Endothelial cell of umbilical vein (primary cell): Measurements from ENCODE around the gene MTERF1. TPM values are rescaled to one million over a fixed set of nuclear protein-coding genes. Genes with fewer than 3 reads are reported as not detected.

Experiments
- BruUV-seq: library from RNA; stranded (reverse); fragments of 400-500 nt; replicated peaks from 2 replicates; lab custom pipeline; 2021; lab: Mats Ljungman, UMichigan
- CTCF ChIA-PET: fragments of 300-600, 350-600 bp; sonication (Branson Sonifier 250); formaldehyde crosslinking; loops from one replicate; lab custom pipeline; 2021; ENCODE audit warnings: antibody characterized with exemption, inconsistent platforms; lab: Charles Lee
- POLR2A ChIA-PET: fragments of 300-600, 350-600 bp; sonication (Branson Sonifier 250); formaldehyde crosslinking; loops from one replicate; lab custom pipeline; 2021; ENCODE audit warnings: antibody characterized with exemption, inconsistent platforms; lab: Charles Lee
- DNase-seq: peaks from one replicate; pipeline ENCODE4 v3.0.0-alpha.2; 2011; ENCODE audit warnings: low read depth, low spot score
- FAIRE-seq: peaks from 2 replicates; lab custom pipeline; 2011; peaks lifted over from hg19 to GRCh38; lab: Jason Lieb, UNC
- H2AFZ ChIP-seq: 2 replicates; pipeline ENCODE4 v1.6.0; 2012; ENCODE audit warnings: low read depth, low read length, control low read depth, inconsistent platforms
- H3K27ac ChIP-seq: 2 replicates; pipeline ENCODE4 v1.5.1; 2011; ENCODE audit warnings: low read depth, mild to moderate bottlenecking, control low read depth, low read length, moderate library complexity; ENCODE audit not compliant: insufficient read depth
- H3K27me3 ChIP-seq, 2 experiments: 2 replicates each; pipeline versions ENCODE4 v1.6.0 to v1.6.1; 2011; ENCODE audit warnings: low read length in 2 of 2, mixed read lengths in 1 of 2; ENCODE audit not compliant: control insufficient read depth in 2 of 2, insufficient read depth in 2 of 2
- H3K36me3 ChIP-seq, 2 experiments: 2 replicates in 1 of 2; 3 replicates in 1 of 2; pipeline ENCODE4 v1.5.1; 2011; ENCODE audit warnings: low read length in 2 of 2, mild to moderate bottlenecking in 1 of 2, moderate library complexity in 1 of 2; ENCODE audit not compliant: control insufficient read depth in 2 of 2, insufficient read depth in 2 of 2; ENCODE audit errors: extremely low read depth in 1 of 2
- H3K4me1 ChIP-seq: 3 replicates; pipeline ENCODE4 v1.5.1; 2011; ENCODE audit warnings: mild to moderate bottlenecking, low read length; ENCODE audit not compliant: control insufficient read depth, insufficient read depth; ENCODE audit errors: extremely low read depth
- H3K4me2 ChIP-seq: 2 replicates; pipeline ENCODE4 v1.6.1; 2011; ENCODE audit warnings: low read length, control low read depth, mixed read lengths; ENCODE audit not compliant: insufficient read depth
- H3K4me3 ChIP-seq, 3 experiments: fragments of 200-600 bp in 1 of 3; sonication (generic), shearing (Covaris generic) in 1 of 3; replicated peaks in 1 of 3; 2 replicates each; pipeline ENCODE4 v1.5.1; 2011 to 2016; ENCODE audit warnings: control low read depth in 3 of 3, low read length in 3 of 3, mild to moderate bottlenecking in 2 of 3, inconsistent platforms in 1 of 3, low read depth in 1 of 3, moderate library complexity in 1 of 3; ENCODE audit not compliant: insufficient read depth in 1 of 3
- H3K79me2 ChIP-seq: 2 replicates; pipeline ENCODE4 v1.6.0; 2012; ENCODE audit warnings: low read length, inconsistent platforms; ENCODE audit not compliant: control insufficient read depth, insufficient read depth
- H3K9ac ChIP-seq: replicated peaks from 2 replicates; pipeline ENCODE3; 2011; ENCODE audit warnings: low read length, control low read depth; ENCODE audit not compliant: insufficient read depth; ENCODE audit errors: extremely low read depth
- H3K9me1 ChIP-seq: replicated peaks from 3 replicates; pipeline ENCODE4 v1.6.0; 2011; ENCODE audit warnings: mild to moderate bottlenecking, low read length; ENCODE audit not compliant: control insufficient read depth, insufficient read depth; ENCODE audit errors: extremely low read depth
- H3K9me3 ChIP-seq: replicated peaks from 2 replicates; pipeline ENCODE4 v1.5.1; 2012; ENCODE audit warnings: low read length, inconsistent platforms; ENCODE audit not compliant: control insufficient read depth, insufficient read depth
- H4K20me1 ChIP-seq: replicated peaks from 2 replicates; pipeline ENCODE3; 2011; ENCODE audit warnings: mild to moderate bottlenecking, low read length; ENCODE audit not compliant: control insufficient read depth, insufficient read depth; ENCODE audit errors: extremely low read depth
- EZH2 ChIP-seq: IDR thresholded peaks from 2 replicates; pipeline ENCODE4 v1.6.1; 2012; ENCODE audit warnings: borderline replicate concordance, low read depth, mild to moderate bottlenecking, moderate library complexity, low read length, inconsistent platforms; ENCODE audit not compliant: severe bottlenecking
- FOS ChIP-seq: IDR thresholded peaks from 2 replicates; pipeline ENCODE4 v1.6.1; 2011; ENCODE audit warnings: mild to moderate bottlenecking, low read length, moderate library complexity, borderline replicate concordance; ENCODE audit not compliant: insufficient read depth
- GATA2 ChIP-seq: IDR thresholded peaks from 2 replicates; pipeline ENCODE4 v1.7.0; 2011; ENCODE audit warnings: low read depth, mild to moderate bottlenecking, moderate library complexity, mixed read lengths, low read length; ENCODE audit not compliant: insufficient read length, insufficient read depth
- JUN ChIP-seq: IDR thresholded peaks from 2 replicates; pipeline ENCODE4 v1.6.1; 2011; ENCODE audit warnings: borderline replicate concordance, low read depth; ENCODE audit not compliant: insufficient read length, insufficient read depth
- MYC ChIP-seq: IDR thresholded peaks from one replicate; pipeline ENCODE4 v1.6.1; 2011; ENCODE audit warnings: mild to moderate bottlenecking, low read depth, low read length
- POLR2A ChIP-seq: IDR thresholded peaks from 2 replicates; pipeline ENCODE4 v1.6.1; 2012; ENCODE audit warnings: low read depth, mild to moderate bottlenecking, control low read depth, low read length
- POLR2AphosphoS5 ChIP-seq: IDR thresholded peaks from 2 replicates; pipeline ENCODE4 v1.6.1; 2012; ENCODE audit warnings: low read depth, mild to moderate bottlenecking, control low read depth, low read length, moderate library complexity; ENCODE audit not compliant: insufficient read depth
- dilution Hi-C: fragments of 300-500 bp; cut with MboI; formaldehyde crosslinking; loops from one replicate; pipeline ENCODE4 v1.15.0; 2019; ENCODE audit warnings: low sequenced_read_pairs; ENCODE audit not compliant: extremely low pct_ligation_motif_present
- intact Hi-C: fragments of 100-400 bp; cut with micrococcal nuclease; formaldehyde crosslinking; loops from one replicate; pipeline ENCODE4 v1.10.0; 2022
- polyA plus RNA-seq, 4 experiments: library from polyadenylated mRNA; depleted of rRNA in 3 of 4; stranded (reverse) in 3 of 4; unstranded in 1 of 4; fragments of >200 nt; gene quantifications; 2 replicates each; pipeline versions ENCODE4 v1.2.1 to v1.2.3, GENCODE V29; 2011 to 2012; ENCODE audit warnings: missing spikeins in 1 of 4
- total RNA-seq: library from RNA; stranded (reverse); gene quantifications from 2 replicates; pipeline ENCODE4 v1.2.3, GENCODE V29; 2021
- TF ChIP-seq, protein P1 (sequence below), 2 donors: IDR thresholded peaks; 1 replicate in 1 of 2; 2 replicates in 1 of 2; pipeline ENCODE4 v1.5.1; 2011; ENCODE audit warnings: low read length in 2 of 2, mild to moderate bottlenecking in 2 of 2, moderate library complexity in 2 of 2, control low read depth in 1 of 2, inconsistent platforms in 1 of 2, low read depth in 1 of 2; ENCODE audit not compliant: insufficient read depth in 1 of 2; ENCODE audit errors: extremely low read depth in 1 of 2
- TF ChIP-seq, protein P2 (sequence below): IDR thresholded peaks from 2 replicates; pipeline ENCODE4 v1.6.1; 2011; ENCODE audit not compliant: insufficient read depth, insufficient read length

MTERF1 gene
- total and polyA plus RNA-seq, 2 donors (not counting 3 experiments of a cell fraction or from before 2014, with no cell fraction given), result 3.1 to 10.2 TPM

DNA sequence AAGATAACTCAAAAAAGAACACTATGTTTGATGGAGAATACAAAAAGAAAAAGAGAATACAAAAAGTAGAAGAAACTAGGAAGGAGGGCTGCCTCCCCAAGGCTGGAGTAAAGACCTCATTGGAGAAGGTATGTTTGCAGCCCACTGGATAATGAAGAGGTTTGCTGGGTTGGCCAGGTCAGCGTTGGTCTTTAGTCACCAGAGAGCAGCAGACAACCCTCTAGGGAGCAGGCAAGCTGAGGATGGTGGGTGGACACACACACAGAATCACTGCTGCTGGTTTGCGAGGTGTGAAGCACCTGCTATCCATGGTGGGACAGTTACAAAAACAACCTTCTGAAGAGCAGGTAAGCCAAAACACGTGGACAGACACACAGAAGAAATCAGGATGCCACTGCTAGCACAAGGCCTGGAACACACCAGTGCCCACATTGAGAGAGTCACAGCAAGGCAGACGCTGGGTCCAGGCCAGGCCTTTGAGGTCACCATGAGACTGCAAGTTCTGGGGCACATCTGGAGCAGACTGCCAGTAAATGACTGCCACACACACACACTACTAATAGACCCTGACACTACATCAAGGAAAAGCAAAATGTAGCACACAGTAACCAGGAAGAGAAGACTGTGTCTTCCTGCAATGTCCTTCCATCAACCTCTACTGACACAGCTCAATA lies 43.0 kb downstream of the MTERF1 start:
- CTCF ChIA-PET, result no interaction called here
- Histone ChIP-seq H3K4me3 (no peak overlapping the region), H2AFZ (no peak overlapping the region), H3K4me1 (no peaks in the 10 kb centered on the region), H3K9me3 (no peaks in the 10 kb centered on the region), H3K27me3 (no peaks in the 10 kb centered on the region), H3K79me2 (no peaks in the 10 kb centered on the region), H4K20me1 (no peaks in the 10 kb centered on the region), H3K4me2 (no peak overlapping the region), H3K36me3 (no peaks in the 10 kb centered on the region), H3K27ac (no peak overlapping the region), H3K9ac (no peak overlapping the region), H3K9me1 (no peaks in the 10 kb centered on the region)
- TF ChIP-seq POLR2A (no peak), POLR2AphosphoS5 (no peak), GATA2 (no peak), JUN (no peak), FOS (no peak), MYC (no peak), EZH2 (no peak)
- TF ChIP-seq, protein P1, sequence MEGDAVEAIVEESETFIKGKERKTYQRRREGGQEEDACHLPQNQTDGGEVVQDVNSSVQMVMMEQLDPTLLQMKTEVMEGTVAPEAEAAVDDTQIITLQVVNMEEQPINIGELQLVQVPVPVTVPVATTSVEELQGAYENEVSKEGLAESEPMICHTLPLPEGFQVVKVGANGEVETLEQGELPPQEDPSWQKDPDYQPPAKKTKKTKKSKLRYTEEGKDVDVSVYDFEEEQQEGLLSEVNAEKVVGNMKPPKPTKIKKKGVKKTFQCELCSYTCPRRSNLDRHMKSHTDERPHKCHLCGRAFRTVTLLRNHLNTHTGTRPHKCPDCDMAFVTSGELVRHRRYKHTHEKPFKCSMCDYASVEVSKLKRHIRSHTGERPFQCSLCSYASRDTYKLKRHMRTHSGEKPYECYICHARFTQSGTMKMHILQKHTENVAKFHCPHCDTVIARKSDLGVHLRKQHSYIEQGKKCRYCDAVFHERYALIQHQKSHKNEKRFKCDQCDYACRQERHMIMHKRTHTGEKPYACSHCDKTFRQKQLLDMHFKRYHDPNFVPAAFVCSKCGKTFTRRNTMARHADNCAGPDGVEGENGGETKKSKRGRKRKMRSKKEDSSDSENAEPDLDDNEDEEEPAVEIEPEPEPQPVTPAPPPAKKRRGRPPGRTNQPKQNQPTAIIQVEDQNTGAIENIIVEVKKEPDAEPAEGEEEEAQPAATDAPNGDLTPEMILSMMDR (IDR thresholded peaks at IDR 0.05; ENCODE audit: extremely low read depth in 1 of 2, insufficient read depth in 1 of 2, low read depth in 1 of 2, low read length in 2 of 2), result no peak
- TF ChIP-seq, protein P2, sequence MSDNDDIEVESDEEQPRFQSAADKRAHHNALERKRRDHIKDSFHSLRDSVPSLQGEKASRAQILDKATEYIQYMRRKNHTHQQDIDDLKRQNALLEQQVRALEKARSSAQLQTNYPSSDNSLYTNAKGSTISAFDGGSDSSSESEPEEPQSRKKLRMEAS, result no peak
- dilution Hi-C loops (no loop called here), intact Hi-C loops (no loop called here)
- POLR2A ChIA-PET, result no interaction called here
- no TSS peak for BruUV-seq
- no peak for DNase-seq
- FAIRE-seq, result no peak
